ENCODE results near the gene ANKRD60.

The ANKRD60 gene, protein sequence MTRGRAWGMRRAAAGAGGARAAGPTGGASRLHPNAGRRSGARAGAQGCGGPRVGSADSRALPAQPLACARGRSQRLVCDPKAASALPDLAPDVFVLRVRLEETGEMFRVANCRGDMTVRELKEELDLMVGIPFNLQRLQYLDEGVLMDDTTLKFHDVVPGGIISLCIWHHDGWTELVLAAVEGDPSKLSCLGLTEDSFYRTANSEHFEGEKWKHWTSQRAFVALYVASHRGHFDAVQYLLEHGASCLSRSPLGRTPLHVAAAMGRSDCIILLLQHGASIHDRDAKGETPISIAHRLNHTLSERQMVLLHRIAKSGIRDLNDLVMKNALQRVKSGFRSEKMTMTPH

GRCh38 chr20:58228484-58229197, at the start of gene ANKRD60:
Gene ANKRD60, minus strand, starts transcription at chr20:58228653. Its CDS starts 0 bp downstream, at chr20:58228653.
- peak; percentile 73 for DNase-seq

DNA sequence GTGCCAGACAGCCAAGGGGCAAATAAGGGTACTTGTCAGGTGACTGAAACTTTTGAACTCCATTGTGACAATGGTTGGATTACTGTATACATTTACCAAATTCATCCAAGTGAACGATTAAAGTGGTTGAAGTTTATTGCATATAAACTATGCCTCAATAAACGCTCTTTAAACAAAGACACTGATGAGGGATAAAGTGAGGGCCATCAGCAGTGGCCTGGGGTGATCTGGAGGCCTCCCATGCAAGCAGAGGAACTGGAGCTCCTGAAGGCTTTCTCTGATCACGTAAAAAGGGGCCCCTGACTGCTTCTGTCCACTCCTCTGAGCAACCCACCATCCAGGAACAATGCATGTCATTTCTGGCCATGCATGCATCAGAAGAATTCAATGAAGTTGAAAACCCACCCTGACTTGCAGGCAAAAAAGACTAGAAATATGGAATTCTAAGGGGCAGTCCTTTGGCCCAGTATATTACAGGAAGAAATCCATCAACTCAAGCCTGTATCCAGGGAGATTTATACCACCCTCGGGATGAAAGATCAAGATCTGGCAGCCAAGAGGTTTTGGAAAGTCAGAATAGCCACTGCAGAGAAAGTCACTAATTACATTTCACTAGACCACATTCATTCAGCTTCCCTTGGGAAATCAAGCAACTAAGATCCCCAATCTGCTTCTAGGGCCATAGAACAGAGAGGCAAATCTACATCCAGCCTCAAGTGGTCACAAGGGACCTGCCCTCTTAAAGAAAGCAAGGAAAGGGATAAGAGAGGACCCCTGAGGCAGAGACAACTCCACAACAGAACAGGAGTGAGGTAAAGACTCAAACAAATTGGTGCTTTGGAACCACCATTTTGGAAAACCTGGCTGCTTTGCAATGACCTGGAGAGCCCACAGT, 49.4 kb upstream of the ANKRD60 start:
- DNase-seq: peak; percentile 31

GRCh38 chr20:58277107-58277506, 48.7 kb upstream of the ANKRD60 start:
- no peak for DNase-seq

GRCh38 chr20:58274384-58274783, 45.9 kb upstream of the ANKRD60 start:
- no peak for DNase-seq

DNA sequence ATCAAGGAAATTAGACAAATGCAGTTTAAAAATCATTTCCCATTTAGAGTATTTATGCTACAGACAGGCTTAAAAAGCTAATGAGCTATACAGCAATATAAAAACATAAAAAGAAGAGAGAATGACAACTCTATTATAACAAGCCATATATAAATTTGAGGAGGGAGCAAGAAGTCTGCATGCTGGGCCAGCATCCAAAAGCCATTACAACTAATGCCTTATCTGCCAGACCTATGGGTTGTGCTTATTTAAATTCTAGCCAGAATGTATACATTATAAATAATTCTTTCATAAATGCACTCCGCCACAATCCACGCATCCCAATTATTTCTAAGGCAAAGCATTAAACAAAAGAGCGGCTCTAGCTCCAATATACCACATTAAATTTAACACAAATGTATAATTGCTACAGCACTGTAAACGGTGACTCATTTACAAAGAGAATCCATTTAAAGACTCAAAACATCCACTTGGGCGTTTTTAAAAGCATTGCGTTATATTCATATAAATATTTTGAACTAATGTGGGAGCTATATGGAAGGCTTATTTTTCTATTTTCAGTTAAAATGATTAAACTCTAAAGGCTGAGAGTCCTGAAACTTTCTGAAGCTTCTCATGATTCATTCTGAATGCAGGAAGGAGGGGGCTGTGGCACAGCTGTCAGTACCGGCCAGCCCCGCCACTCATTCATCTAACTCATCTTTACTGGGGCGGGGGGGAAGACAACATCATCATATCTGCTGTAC, 43.3 kb upstream of the ANKRD60 start:
- no peak for DNase-seq

DNA sequence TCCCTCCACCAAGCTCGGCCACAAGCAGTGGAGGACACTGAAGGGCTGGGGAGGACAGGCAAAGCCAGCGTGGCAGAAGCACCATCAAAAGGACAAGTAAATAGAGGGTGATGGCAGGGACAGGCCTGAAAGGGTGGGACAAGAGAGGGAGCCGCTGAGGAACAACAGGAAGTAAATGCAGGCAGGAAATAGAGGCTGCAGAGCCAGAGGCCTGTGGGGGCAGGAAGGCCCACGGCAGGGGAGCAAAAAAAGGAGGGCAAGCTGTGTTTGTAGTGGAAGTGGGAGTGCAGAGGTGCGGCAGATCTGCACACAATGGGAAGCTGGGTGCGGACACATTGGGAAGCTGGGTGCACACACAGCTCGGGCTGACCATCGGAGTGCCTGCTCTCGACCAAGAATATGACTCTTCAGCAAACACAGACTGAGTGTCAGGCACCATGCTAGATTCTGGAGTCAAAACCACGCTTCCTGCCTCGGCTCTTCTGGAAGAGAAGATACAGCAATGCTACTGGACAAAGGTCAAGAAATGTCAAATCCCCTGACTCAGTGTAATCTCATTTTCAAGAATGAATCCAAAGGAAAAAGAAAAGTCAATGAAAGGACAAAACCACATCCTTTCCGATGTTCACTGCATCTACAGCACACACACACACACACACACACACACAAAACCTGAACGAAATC, 40.6 kb upstream of the ANKRD60 start:
- no peak for DNase-seq

GRCh38 chr20:58268421-58268821, 40.0 kb upstream of the ANKRD60 start:
- DNase-seq: no peak

GRCh38 chr20:58267389-58268215, 39.1 kb upstream of the ANKRD60 start:
- no peak for DNase-seq

GRCh38 chr20:58264271-58264670, 35.8 kb upstream of the ANKRD60 start:
- DNase-seq: no peak

DNA sequence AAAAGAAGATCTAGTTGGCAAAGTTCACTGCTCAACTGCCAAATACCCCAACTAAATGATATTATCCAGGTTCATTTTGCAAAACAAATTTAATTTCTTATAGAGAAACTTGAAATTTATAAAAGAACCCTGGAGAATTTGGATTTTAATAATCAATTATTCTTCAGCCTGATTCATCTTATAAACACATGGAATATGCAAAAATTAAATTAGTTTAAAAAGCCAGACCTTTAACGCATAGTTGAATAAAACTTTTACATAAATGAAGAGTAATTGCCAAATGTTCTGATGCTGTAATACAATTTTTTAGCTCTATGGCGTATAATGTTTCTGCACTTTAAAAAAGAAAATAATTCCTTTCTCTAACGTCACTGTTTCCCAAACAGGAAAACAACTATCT, 33.2 kb upstream of the ANKRD60 start:
- no peak for DNase-seq

- no peak for DNase-seq
Observed at GRCh38 chr20:58260006-58260405, 31.6 kb upstream of the ANKRD60 start.

DNA sequence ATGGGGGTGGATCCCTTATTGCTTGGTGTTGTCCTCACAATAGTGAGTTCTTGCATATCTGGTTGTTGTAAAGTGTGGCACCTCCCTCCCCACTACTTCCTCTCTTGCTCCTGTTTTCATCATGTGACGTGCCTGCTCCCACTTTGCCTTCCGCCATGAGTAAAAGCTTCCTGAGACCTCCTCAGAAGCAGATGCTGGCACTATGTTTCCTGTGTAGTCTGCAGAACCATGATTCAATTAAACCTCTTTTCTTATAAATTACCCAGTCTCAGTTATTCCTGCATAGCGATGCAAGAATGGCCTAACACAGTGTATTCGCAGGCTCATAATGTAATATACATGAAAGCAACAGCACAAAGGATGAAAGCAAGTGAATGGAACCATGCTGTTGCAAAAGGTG, 28.4 kb upstream of the ANKRD60 start:
- no peak for DNase-seq

DNA sequence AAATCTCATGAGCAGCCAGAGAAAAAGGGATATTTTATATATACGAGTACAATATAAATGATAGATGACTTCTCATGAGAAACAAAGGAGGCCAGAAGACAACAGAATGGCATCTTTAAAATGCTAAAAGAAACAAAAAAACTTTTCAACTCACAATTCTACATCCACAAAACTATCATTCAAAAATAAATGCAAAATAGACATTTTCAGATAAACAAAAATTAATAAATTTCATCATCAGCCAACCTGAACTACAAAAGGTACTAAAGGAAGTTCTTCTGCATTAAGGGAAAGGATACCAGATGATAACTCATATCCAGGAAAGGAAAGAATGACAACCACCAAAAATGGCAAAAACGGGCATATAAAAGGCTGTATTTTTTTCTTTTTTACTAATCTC, 27.9 kb upstream of the ANKRD60 start:
- no peak for DNase-seq

DNA sequence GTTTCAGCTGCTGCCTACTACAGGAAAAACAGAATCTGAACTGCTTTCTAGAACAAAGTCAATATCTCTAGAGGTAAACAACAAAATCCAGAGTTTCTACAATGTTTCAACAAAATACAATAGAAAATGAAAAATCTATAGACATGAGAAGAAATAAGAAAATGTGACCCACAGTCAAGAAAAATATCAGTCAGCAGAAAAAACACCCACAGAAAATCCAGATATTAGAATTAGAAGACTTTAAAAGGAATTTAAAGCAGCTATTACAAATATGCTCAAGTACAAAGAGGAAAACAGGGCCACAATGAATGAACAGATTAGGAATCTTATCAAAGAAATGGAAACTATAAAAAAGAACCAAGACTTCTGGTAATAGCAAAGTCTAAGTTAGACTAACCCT, 26.4 kb upstream of the ANKRD60 start:
- no peak for DNase-seq

GRCh38 chr20:58251979-58252591, 23.6 kb upstream of the ANKRD60 start:
- no peak for DNase-seq

- DNase-seq: no peak
Observed at GRCh38 chr20:58251348-58251978, 23.0 kb upstream of the ANKRD60 start.

- DNase-seq: peak; percentile 7
Observed at GRCh38 chr20:58246346-58246745, 17.9 kb upstream of the ANKRD60 start.

- no peak for DNase-seq
Observed at GRCh38 chr20:58245931-58246330, 17.5 kb upstream of the ANKRD60 start.

GRCh38 chr20:58245181-58245891, 16.9 kb upstream of the ANKRD60 start:
- no peak for DNase-seq
